H1 (cell line): ENCODE results near the gene NMRAL1.

Experiments used
- BACH1 ChIP-seq: IDR thresholded peaks from 2 replicates; pipeline ENCODE4 v1.6.1; 2012; ENCODE audit warnings: low read length, improper control_type of control experiment
- CTCF ChIP-seq, 3 experiments: IDR thresholded peaks; 1 replicate in 2 of 3; 2 replicates in 1 of 3; pipeline versions ENCODE4 v1.5.1 to v1.6.1; 2011; ENCODE audit warnings: low read length in 3 of 3, mild to moderate bottlenecking in 3 of 3, inconsistent platforms in 2 of 3, low read depth in 1 of 3, moderate library complexity in 1 of 3; ENCODE audit not compliant: insufficient read depth in 1 of 3; ENCODE audit errors: control extremely low read depth in 1 of 3
- EZH2 ChIP-seq: fragments of 200-600 bp; sonication (generic); IDR thresholded peaks from 2 replicates; pipeline ENCODE4 v1.7.1; 2012; ENCODE audit warnings: low read depth, mild to moderate bottlenecking, moderate library complexity, low read length, inconsistent platforms; ENCODE audit not compliant: severe bottlenecking
- POLR2A ChIP-seq, 2 experiments: IDR thresholded peaks; 1 replicate in 1 of 2; 2 replicates in 1 of 2; pipeline ENCODE4 v1.6.1; 2011; ENCODE audit warnings: low read depth in 2 of 2, low read length in 2 of 2, mild to moderate bottlenecking in 2 of 2; ENCODE audit errors: control extremely low read depth in 1 of 2
- POLR2AphosphoS5 ChIP-seq: IDR thresholded peaks from 2 replicates; pipeline ENCODE4 v1.6.1; 2011; ENCODE audit warnings: low read depth, low read length
- SUZ12 ChIP-seq: fragments of 200-600 bp; sonication (generic); IDR thresholded peaks from 2 replicates; pipeline ENCODE4 v1.6.1; 2012; ENCODE audit warnings: mild to moderate bottlenecking, inconsistent platforms, low read length, moderate library complexity, mixed read lengths
- YY1 ChIP-seq: IDR thresholded peaks from 2 replicates; pipeline ENCODE4 v1.6.1; 2011; ENCODE audit warnings: low read depth, mild to moderate bottlenecking, low read length
- TF ChIP-seq, protein P1 (sequence below): IDR thresholded peaks from 2 replicates; pipeline ENCODE4 v1.6.1; 2012; ENCODE audit warnings: low read length, inconsistent platforms
- TF ChIP-seq, protein P2 (sequence below): IDR thresholded peaks from 2 replicates; pipeline ENCODE4 v1.6.1; 2011; ENCODE audit warnings: low read length, improper control_type of control experiment

GRCh38 chr16:4419402-4419959 is 54.9 kb downstream of the NMRAL1 start:
- TF ChIP-seq, protein P1, sequence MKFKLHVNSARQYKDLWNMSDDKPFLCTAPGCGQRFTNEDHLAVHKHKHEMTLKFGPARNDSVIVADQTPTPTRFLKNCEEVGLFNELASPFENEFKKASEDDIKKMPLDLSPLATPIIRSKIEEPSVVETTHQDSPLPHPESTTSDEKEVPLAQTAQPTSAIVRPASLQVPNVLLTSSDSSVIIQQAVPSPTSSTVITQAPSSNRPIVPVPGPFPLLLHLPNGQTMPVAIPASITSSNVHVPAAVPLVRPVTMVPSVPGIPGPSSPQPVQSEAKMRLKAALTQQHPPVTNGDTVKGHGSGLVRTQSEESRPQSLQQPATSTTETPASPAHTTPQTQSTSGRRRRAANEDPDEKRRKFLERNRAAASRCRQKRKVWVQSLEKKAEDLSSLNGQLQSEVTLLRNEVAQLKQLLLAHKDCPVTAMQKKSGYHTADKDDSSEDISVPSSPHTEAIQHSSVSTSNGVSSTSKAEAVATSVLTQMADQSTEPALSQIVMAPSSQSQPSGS, result no peak
- no peak for TF ChIP-seq CTCF (IDR thresholded peaks at IDR 0.05; ENCODE audit: control extremely low read depth in 1 of 3, insufficient read depth in 1 of 3, low read depth in 1 of 3, low read length in 3 of 3)
- no peak for TF ChIP-seq SUZ12
- no peak for TF ChIP-seq EZH2
- TF ChIP-seq BACH1, result no peak
- TF ChIP-seq POLR2A (IDR thresholded peaks at IDR 0.05; ENCODE audit: control extremely low read depth in 1 of 2, low read depth in 2 of 2, low read length in 2 of 2), result no peak
- no peak for TF ChIP-seq POLR2AphosphoS5
- TF ChIP-seq, protein P2, sequence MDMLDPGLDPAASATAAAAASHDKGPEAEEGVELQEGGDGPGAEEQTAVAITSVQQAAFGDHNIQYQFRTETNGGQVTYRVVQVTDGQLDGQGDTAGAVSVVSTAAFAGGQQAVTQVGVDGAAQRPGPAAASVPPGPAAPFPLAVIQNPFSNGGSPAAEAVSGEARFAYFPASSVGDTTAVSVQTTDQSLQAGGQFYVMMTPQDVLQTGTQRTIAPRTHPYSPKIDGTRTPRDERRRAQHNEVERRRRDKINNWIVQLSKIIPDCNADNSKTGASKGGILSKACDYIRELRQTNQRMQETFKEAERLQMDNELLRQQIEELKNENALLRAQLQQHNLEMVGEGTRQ, result no peak
- TF ChIP-seq YY1, result no peak
